Duodenal mucosa (tissue), 2 donors: Measurements from ENCODE around the gene UVRAG.

Experiments used
- H3K27ac ChIP-seq: one replicate; pipeline ENCODE4 v1.7.0; 2013; ENCODE audit warnings: low read depth, low read length
- H3K27me3 ChIP-seq, 2 donors: one replicate each; pipeline ENCODE4 v1.7.0; 2013; ENCODE audit warnings: low read length in 2 of 2, control low read depth in 1 of 2; ENCODE audit not compliant: insufficient read depth in 2 of 2, control insufficient read depth in 1 of 2
- H3K36me3 ChIP-seq, 2 donors: one replicate each; pipeline ENCODE4 v1.7.0; 2013; ENCODE audit warnings: low read length in 2 of 2, control low read depth in 1 of 2; ENCODE audit not compliant: insufficient read depth in 2 of 2, control insufficient read depth in 1 of 2
- H3K4me1 ChIP-seq, 2 donors: one replicate each; pipeline ENCODE4 v1.7.0; 2013; ENCODE audit warnings: low read length in 2 of 2, control low read depth in 1 of 2; ENCODE audit not compliant: insufficient read depth in 2 of 2, control insufficient read depth in 1 of 2
- H3K4me3 ChIP-seq, 2 donors: one replicate each; pipeline ENCODE4 v1.7.0; 2013; ENCODE audit warnings: low read length in 2 of 2, low read depth in 1 of 2
- H3K9ac ChIP-seq, 2 donors: one replicate each; pipeline ENCODE4 v1.7.0; 2013; ENCODE audit warnings: low read length in 2 of 2, low read depth in 1 of 2
- H3K9me3 ChIP-seq, 2 donors: one replicate each; pipeline ENCODE4 v1.7.0; 2013; ENCODE audit warnings: low read length in 2 of 2, control low read depth in 1 of 2; ENCODE audit not compliant: control insufficient read depth in 1 of 2

The UVRAG gene

DNA sequence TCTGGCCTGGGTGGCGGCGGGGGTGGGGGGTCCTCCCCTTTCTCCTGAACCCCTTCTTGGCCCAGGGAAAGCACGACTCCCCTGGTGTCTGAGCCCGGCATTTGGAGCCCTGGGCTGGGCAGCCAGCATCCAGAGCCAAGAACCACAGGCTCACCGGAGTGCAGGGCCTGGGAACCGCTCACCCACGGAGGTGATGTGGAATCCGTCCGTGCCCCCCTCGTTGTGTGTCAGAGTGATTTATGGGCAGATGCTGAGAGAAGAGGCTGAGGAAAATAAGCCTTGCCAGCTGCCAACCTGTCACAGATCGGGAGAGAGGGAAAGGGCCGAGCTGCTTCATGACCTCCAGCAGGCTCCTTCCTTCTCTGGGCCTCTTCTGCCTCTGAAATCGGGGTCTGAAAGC lies 357.6 kb downstream of the UVRAG start:
- no peak overlapping the region for H3K27ac ChIP-seq
- H3K27me3 ChIP-seq: no peaks in the 10 kb centered on the region
- no peaks in the 10 kb centered on the region for H3K4me1 ChIP-seq
- H3K4me3 ChIP-seq: no peak overlapping the region
- no peaks in the 10 kb centered on the region for H3K36me3 ChIP-seq
- H3K9me3 ChIP-seq: no peaks in the 10 kb centered on the region
- H3K9ac ChIP-seq: no peak overlapping the region

DNA sequence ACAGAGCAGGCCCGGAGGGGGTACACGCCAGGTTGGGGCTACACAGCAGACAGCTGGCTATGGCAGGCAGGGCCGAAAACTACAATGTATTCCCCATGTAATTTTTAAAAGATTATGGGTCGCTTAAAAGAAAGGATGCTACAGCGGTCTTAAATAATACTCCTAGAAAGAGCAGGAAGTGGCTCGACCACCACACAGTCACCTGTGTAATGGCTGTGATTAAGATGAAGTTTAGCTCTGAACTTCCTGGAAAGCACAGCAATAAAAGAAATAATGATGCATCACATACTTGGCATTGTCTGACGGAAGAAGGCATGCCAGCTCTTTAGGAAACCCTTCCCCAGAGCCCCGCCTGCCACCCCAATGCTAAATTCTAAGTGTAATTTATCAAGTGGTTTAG lies 358.7 kb downstream of the UVRAG start:
- Histone ChIP-seq H3K4me3 (no peak overlapping the region), H3K27me3 (no peaks in the 10 kb centered on the region), H3K9ac (no peak overlapping the region), H3K4me1 (no peaks in the 10 kb centered on the region), H3K27ac (no peak overlapping the region), H3K9me3 (no peaks in the 10 kb centered on the region), H3K36me3 (no peaks in the 10 kb centered on the region)

DNA sequence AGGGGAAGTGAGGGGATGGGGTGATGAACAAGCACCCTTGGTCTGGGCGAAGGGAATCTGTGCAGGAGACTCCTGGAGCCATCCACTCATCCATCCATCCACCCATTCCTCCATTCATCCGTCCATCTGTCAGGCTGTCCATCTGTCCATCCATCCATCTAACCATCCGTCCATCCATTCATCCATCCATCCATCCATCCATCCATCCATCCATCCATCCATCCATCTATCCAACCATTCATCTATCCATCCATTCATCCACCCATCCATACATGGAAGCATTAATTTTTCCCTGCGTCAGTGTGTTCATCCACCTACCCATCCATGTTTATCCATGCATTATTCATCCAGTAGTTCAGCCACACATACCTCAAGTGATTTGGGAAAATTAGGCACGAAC lies 359.3 kb downstream of the UVRAG start:
- no peaks in the 10 kb centered on the region for H3K36me3 ChIP-seq
- no peak overlapping the region for H3K9ac ChIP-seq

DNA sequence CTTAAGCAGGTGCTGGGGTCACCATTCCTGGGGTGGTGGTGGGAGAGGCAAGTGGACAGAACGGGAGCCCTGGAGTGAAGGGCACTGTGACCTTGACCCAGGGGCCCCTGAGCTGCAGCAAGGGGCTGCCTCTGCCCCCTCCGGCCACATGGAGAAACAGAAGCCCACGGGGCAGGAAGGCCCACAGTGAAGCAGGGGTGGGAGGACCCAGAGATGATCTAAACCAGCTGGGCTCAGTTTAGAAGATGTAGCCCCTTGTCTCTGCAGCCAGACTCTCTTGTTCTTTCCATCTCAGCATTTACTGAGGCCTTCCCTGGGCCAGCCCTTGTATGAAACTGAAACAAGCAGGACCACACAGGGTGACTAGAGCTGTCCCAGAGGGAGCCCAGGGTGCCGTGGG lies 360.8 kb downstream of the UVRAG start:
- H3K36me3 ChIP-seq: no peaks in the 10 kb centered on the region
- H3K9ac ChIP-seq: no peak overlapping the region
- H3K9me3 ChIP-seq: no peaks in the 10 kb centered on the region
- no peak overlapping the region for H3K4me3 ChIP-seq
- no peaks in the 10 kb centered on the region for H3K27me3 ChIP-seq
- H3K4me1 ChIP-seq: no peaks in the 10 kb centered on the region
- no peak overlapping the region for H3K27ac ChIP-seq

More for the DNA sequence above, 359.3 kb downstream of the UVRAG start:
- Histone ChIP-seq H3K4me1 (no peaks in the 10 kb centered on the region), H3K9me3 (no peaks in the 10 kb centered on the region), H3K27me3 (no peaks in the 10 kb centered on the region), H3K27ac (no peak overlapping the region), H3K4me3 (no peak overlapping the region)

DNA sequence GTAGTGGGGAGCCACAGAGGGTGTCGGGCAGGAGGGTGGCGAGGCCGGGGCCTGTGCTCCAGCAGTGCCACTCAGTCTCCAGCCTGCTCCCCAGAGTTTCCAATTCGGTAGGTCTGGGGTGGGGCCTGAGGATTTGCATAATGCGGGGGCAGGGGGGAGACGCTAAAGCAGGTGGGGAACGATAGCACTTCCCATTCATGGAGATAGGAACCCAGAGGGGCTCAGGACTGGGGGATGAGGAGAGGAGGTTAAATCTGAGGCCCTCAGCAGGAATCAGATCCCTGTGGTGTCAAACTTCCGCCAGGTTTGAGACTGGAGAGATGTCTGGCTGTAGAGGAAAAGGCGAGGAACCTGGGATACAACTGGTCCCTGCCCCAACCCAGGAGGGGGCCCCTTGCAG lies 361.5 kb downstream of the UVRAG start:
- Histone ChIP-seq H3K4me1 (no peaks in the 10 kb centered on the region), H3K9me3 (no peaks in the 10 kb centered on the region), H3K27me3 (no peaks in the 10 kb centered on the region), H3K4me3 (no peak overlapping the region), H3K36me3 (no peaks in the 10 kb centered on the region), H3K9ac (no peak overlapping the region), H3K27ac (no peak overlapping the region)

DNA sequence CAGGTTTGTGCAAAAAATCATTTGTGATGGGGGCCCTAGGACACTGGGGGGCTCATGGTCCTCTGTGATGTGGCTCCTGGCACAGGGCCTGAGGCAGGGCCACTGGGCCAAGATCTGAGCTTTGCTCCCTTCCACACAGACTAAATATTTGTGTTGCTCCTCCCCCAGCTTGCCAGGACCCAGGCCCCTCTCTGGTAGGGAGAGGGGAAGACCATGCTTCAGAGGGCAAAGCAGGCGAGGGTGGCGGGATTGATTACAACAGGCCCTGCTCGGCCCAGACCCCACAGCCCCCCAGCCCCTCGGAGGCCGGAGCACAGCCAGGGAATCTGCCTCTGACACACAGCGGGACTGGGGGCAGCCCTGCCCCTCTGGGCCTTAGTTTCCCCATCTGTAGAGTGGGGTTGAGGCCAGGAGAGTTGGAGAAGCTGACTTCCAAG lies 362.3 kb downstream of the UVRAG start:
- no peaks in the 10 kb centered on the region for H3K9me3 ChIP-seq
- no peak overlapping the region for H3K4me3 ChIP-seq
- H3K27ac ChIP-seq: no peak overlapping the region
- no peaks in the 10 kb centered on the region for H3K36me3 ChIP-seq
- H3K4me1 ChIP-seq: no peaks in the 10 kb centered on the region
- H3K27me3 ChIP-seq: no peaks in the 10 kb centered on the region
- H3K9ac ChIP-seq: no peak overlapping the region

DNA sequence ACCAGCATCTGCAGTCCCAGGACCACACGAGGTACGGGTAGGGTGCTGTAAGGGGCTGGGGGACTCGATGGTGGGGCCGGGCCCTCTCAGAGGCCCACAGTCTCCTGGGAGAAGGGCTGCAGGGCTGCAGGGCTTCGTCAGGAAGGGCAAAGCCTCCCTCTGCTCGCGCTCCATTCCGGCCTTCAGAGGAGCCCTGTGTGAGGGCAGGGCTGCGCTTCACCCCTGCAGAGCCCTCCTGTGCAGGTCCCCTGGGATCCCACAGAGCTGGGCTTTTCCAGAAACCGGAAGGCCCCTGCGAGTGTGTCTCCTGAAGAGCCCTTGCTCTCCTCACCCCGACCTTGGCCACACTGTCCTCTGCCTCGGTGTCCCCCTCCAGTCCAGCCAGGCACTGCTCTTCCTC lies 364.1 kb downstream of the UVRAG start:
- H3K27ac ChIP-seq: no peak overlapping the region
- no peaks in the 10 kb centered on the region for H3K4me1 ChIP-seq
- H3K36me3 ChIP-seq: no peaks in the 10 kb centered on the region
- H3K4me3 ChIP-seq: no peak overlapping the region
- no peaks in the 10 kb centered on the region for H3K27me3 ChIP-seq
- no peak overlapping the region for H3K9ac ChIP-seq
- no peaks in the 10 kb centered on the region for H3K9me3 ChIP-seq

DNA sequence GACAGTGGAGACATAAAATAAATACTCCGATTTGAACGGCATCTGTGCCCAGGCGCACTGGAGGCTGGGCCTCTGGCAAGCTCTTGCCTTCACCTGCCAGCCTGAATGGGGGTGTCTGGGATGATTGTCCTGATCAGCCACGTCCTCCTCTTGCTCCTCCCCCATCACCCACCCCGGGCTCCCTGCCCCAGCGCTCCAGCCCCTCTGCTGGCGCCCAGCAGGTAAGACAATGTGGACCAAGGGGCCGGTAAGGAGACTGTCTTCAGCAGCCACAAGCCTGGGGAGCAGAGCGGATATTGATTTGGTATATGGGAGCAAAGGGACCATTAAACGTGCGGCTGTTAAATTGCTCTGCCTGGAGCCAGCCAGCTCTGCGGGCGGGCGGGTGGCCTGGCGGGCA lies 366.4 kb downstream of the UVRAG start:
- Histone ChIP-seq H3K27me3 (no peaks in the 10 kb centered on the region), H3K27ac (no peak overlapping the region), H3K4me3 (no peak overlapping the region), H3K4me1 (no peaks in the 10 kb centered on the region), H3K9me3 (no peaks in the 10 kb centered on the region), H3K9ac (no peak overlapping the region), H3K36me3 (no peaks in the 10 kb centered on the region)

DNA sequence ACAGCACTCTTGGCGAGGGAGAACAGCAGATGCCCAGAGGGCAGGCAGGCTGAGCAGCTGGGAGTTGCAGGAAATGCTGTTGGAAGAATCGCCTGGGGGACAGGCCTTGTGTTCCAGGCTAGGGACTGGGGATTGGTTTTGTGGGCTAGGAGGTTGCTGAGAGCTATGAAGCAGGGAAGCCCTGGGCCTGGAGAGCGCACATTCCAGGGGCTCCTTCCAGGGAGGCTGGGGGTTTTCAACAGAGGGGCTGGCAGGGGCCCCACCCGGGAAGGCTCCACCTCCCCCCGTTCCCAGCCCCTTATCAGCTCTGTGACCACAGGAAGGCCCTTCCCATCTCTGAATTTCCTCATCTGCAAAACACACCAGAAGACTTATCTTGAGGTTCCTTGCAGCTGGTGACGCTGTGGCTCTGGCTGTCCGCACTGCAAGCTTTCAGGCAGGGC lies 369.6 kb downstream of the UVRAG start:
- no peak overlapping the region for H3K9ac ChIP-seq
- H3K27me3 ChIP-seq: no peaks in the 10 kb centered on the region
- H3K36me3 ChIP-seq: no peaks in the 10 kb centered on the region
- H3K9me3 ChIP-seq: no peaks in the 10 kb centered on the region
- H3K4me3 ChIP-seq: no peak overlapping the region
- no peak overlapping the region for H3K27ac ChIP-seq
- no peaks in the 10 kb centered on the region for H3K4me1 ChIP-seq

DNA sequence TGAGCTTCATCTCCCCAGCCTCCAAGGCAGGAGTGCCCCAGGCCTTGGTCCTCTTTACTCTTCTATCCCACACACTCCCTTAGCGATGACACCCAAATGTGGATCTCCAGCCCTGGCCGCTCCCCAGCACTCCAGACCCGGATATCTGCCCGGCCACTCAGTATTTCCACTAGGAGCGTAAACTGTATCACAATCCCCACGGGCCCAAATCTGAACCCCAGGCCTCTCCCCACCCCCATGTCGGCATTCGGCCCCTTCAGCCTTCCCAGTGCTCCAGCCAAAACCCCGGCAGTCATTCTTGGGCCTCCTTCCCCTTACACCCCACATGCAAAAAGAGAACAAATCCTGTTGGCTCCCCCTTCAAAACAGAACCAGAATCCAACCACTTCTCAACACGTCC lies 370.5 kb downstream of the UVRAG start:
- Histone ChIP-seq H3K9me3 (no peaks in the 10 kb centered on the region), H3K36me3 (no peaks in the 10 kb centered on the region), H3K27me3 (no peaks in the 10 kb centered on the region), H3K9ac (no peak overlapping the region), H3K4me3 (no peak overlapping the region), H3K27ac (no peak overlapping the region), H3K4me1 (no peaks in the 10 kb centered on the region)

DNA sequence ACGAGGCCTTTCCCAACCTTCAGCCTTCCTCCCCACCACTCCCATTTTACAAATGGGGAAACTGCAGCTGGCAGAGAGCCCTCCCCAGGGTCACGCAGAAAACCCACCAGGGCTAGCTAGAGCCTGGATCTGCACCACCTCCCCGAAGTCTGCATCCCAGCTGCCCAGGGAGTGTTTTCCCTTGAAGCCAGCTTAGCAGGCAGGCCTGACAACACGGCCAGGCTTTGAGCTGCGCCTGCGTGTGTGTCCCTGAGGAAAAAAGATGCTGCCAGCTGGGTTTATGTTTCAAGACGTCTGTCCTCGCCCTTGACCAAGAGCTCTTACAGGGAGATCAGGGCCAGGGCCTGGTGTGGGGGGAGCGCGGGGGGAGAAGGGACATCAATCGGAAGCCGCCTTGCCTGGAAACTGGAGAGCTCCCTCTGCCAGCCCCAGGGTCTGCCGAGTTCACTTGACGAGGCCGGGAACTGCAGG lies 371.0 kb downstream of the UVRAG start:
- Histone ChIP-seq H3K27ac (no peak overlapping the region), H3K4me3 (no peak overlapping the region), H3K27me3 (no peaks in the 10 kb centered on the region), H3K36me3 (no peaks in the 10 kb centered on the region), H3K9ac (no peak overlapping the region), H3K4me1 (no peaks in the 10 kb centered on the region), H3K9me3 (no peaks in the 10 kb centered on the region)
